Measurements from ENCODE around the gene FAM120B. TPM values are rescaled to one million over a fixed set of nuclear protein-coding genes. Genes with fewer than 3 reads are reported as not detected.

The FAM120B gene
- total and polyA plus RNA-seq, 2 of the 4 experiments (the other 2 are of a cell fraction), result 15.3 to 28.0 TPM

GRCh38 chr6:170288852-170289179 is 17.7 kb upstream of the FAM120B start:
- H3K4me1 ChIP-seq (ENCODE audit: control insufficient read depth, insufficient read depth, low read length), result no peaks in the 10 kb centered on the region; the same call in 1 of the 2 replicates

More at GRCh38 chr6:170288852-170289179, 17.7 kb upstream of the FAM120B start:
- H2AK5ac ChIP-seq (ENCODE audit: low read depth, low read length), result no peak overlapping the region
- H3K14ac ChIP-seq (replicated peaks; ENCODE audit: low read depth, low read length), result no peak overlapping the region
- H3K23ac ChIP-seq (ENCODE audit: low read depth, low read length), result no peak overlapping the region
- no peaks in the 10 kb centered on the region for H4K20me1 ChIP-seq (ENCODE audit: insufficient read depth, low read length)
- in situ Hi-C loops (cut with MboI; ENCODE audit: low sequenced_read_pairs) (no loop called here), dilution Hi-C loops (cut with HindIII; ENCODE audit: low sequenced_read_pairs, unreplicated experiment) (no loop called here), intact Hi-C loops (cut with micrococcal nuclease) (no loop called here)
- H2BK5ac ChIP-seq (ENCODE audit: low read depth, low read length, poor library complexity, severe bottlenecking), result no peak overlapping the region
- H3K79me1 ChIP-seq (ENCODE audit: low read depth in 1 of 2, low read length in 2 of 2), result no peaks in the 10 kb centered on the region
- no peaks in the 10 kb centered on the region for H3K36me3 ChIP-seq (ENCODE audit: control insufficient read depth, insufficient read depth, low read length)
- no peak overlapping the region for H3K56ac ChIP-seq (ENCODE audit: extremely low read depth, insufficient read depth, low read length)
- H2BK20ac ChIP-seq (ENCODE audit: low read depth, low read length), result no peak overlapping the region
- no peak overlapping the region for H3K27ac ChIP-seq (ENCODE audit: insufficient read depth, low read length)
- no peak overlapping the region for H2BK120ac ChIP-seq (ENCODE audit: low read depth, low read length)
- H3K4me3 ChIP-seq (ENCODE audit: insufficient read depth, low read depth, low read length), result no peak overlapping the region
- H4K5ac ChIP-seq (ENCODE audit: low read depth, low read length), result no peak overlapping the region
- no peak overlapping the region for H4K91ac ChIP-seq (ENCODE audit: insufficient read depth, low read depth, low read length)
- no peak overlapping the region for H2BK15ac ChIP-seq (ENCODE audit: low read depth, low read length)
- DNase-seq (no peak), ATAC-seq (ENCODE audit: low read depth) (no peak)
- no peak overlapping the region for H4K8ac ChIP-seq (ENCODE audit: low read depth in 2 of 2, low read length in 2 of 2)
- H2AFZ ChIP-seq (replicated peaks; ENCODE audit: low read length, poor library complexity), result peak overlapping the region; percentile 41
- H3K18ac ChIP-seq (ENCODE audit: low read depth, low read length), result no peak overlapping the region
- BruUV-seq (replicated peaks), result no TSS peak
- TF ChIP-seq RAD21 (IDR thresholded peaks at IDR 0.05; ENCODE audit: low read length) (no peak), CTCF (conservative IDR thresholded peaks at IDR 0.05; ENCODE audit: low read depth, low read length) (no peak), RCOR1 (IDR thresholded peaks at IDR 0.05; ENCODE audit: insufficient replicate concordance, low read length) (no peak), CHD1 (IDR thresholded peaks at IDR 0.05; ENCODE audit: low read depth, low read length) (no peak), CEBPB (IDR thresholded peaks at IDR 0.05; ENCODE audit: low read depth, low read length) (no peak), NFE2L2 (IDR thresholded peaks at IDR 0.05; ENCODE audit: low read depth, low read length) (no peak), USF2 (IDR thresholded peaks at IDR 0.05; ENCODE audit: low read depth, low read length) (no peak), MXI1 (IDR thresholded peaks at IDR 0.05; ENCODE audit: borderline replicate concordance, low read depth, low read length) (no peak), RFX5 (IDR thresholded peaks at IDR 0.05; ENCODE audit: low read depth, low read length) (no peak), SMC3 (IDR thresholded peaks at IDR 0.05; ENCODE audit: low read depth, low read length) (no peak), BHLHE40 (IDR thresholded peaks at IDR 0.05; ENCODE audit: low read depth, low read length) (no peak), POLR2A (IDR thresholded peaks at IDR 0.05; ENCODE audit: low read depth, low read length) (no peak), FOS (IDR thresholded peaks at IDR 0.05; ENCODE audit: low read depth, low read length) (no peak)
- TF ChIP-seq, protein P1, sequence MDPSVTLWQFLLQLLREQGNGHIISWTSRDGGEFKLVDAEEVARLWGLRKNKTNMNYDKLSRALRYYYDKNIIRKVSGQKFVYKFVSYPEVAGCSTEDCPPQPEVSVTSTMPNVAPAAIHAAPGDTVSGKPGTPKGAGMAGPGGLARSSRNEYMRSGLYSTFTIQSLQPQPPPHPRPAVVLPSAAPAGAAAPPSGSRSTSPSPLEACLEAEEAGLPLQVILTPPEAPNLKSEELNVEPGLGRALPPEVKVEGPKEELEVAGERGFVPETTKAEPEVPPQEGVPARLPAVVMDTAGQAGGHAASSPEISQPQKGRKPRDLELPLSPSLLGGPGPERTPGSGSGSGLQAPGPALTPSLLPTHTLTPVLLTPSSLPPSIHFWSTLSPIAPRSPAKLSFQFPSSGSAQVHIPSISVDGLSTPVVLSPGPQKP (IDR thresholded peaks at IDR 0.05; ENCODE audit: borderline replicate concordance, low read depth, low read length), result no peak
- no peak overlapping the region for H2AK9ac ChIP-seq (replicated peaks; ENCODE audit: low read depth, low read length, poor library complexity)
- CTCF ChIA-PET, result no interaction called here
- peaks cover 70% of the 10 kb centered on the region for H3K27me3 ChIP-seq (ENCODE audit: control insufficient read depth, insufficient read depth, low read length)
- H3K4ac ChIP-seq (ENCODE audit: low read depth, low read length), result no peak overlapping the region
- no peak overlapping the region for H3K4me2 ChIP-seq (ENCODE audit: low read depth, low read length)
- H3K9ac ChIP-seq (ENCODE audit: low read depth, low read length), result no peak overlapping the region
- no peaks in the 10 kb centered on the region; the same call in 1 of the 2 replicates for H3K9me1 ChIP-seq (ENCODE audit: insufficient read depth, low read length)
- no CpG with 5 or more reads among the region's 16 CpGs for WGBS, 2 experiments (ENCODE audit: extremely low coverage in 2 of 2, insufficient read length in 1 of 2)
- POLR2A ChIA-PET (ENCODE audit: unreplicated experiment), result no interaction called here
- H3K9me3 ChIP-seq (ENCODE audit: control insufficient read depth, insufficient read depth, low read length), result no peaks in the 10 kb centered on the region
